ENCODE data around the gene KLHL24. TPM values are rescaled to one million over a fixed set of nuclear protein-coding genes. Genes with fewer than 3 reads are reported as not detected.

The KLHL24 gene
- total RNA-seq, 2 experiments from 2014 or later: 37.0 to 45.4 TPM

GRCh38 chr3:183711516-183711915 lies 76.1 kb downstream of the KLHL24 start:
- no peaks in the 10 kb centered on the region for H3K27me3 Mint-ChIP-seq
- peaks cover 2% of the 10 kb centered on the region for H3K4me1 Mint-ChIP-seq
- H3K27ac Mint-ChIP-seq: no peak overlapping the region
- peaks cover 5% of the 10 kb centered on the region for H3K36me3 Mint-ChIP-seq
- DNase-seq: no peak
- no peak for ATAC-seq (ENCODE audit: low read depth)
- POLR2A ChIA-PET: no interaction called here
- no peaks in the 10 kb centered on the region for H3K9me3 Mint-ChIP-seq
- H3K4me3 Mint-ChIP-seq: no peak overlapping the region

GRCh38 chr3:183714622-183715021 lies 79.2 kb downstream of the KLHL24 start:
- Mint-ChIP-seq H3K4me1 (peaks cover 3% of the 10 kb centered on the region), H3K9me3 (no peaks in the 10 kb centered on the region), H3K36me3 (peaks cover 13% of the 10 kb centered on the region), H3K4me3 (no peak overlapping the region), H3K27me3 (no peaks in the 10 kb centered on the region), H3K27ac (no peak overlapping the region)
- ATAC-seq (ENCODE audit: low read depth) (no peak), DNase-seq (no peak)
- POLR2A ChIA-PET: no interaction called here

DNA sequence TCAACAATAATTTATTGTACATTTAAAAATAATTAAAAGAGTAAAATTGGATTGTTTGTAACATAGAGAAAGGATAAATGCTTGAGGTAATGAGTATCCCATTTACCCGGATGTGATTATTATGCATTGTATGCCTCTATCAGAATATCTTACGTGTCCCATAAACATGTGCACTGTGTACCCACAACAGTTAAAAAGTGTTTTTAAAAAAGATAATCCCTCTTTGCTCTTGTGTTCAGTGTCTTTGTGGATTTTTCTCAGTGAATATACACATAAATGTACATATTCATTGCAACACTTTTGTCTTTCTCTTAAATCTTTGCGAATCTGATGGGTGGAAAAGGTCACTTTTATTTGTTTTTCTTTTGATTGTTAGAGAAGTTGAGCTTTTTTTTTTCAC lies 82.6 kb downstream of the KLHL24 start:
- DNase-seq (no peak), ATAC-seq (ENCODE audit: low read depth) (no peak)
- no peak overlapping the region for H3K27ac Mint-ChIP-seq
- POLR2A ChIA-PET: no interaction called here
- peaks cover 23% of the 10 kb centered on the region for H3K36me3 Mint-ChIP-seq
- H3K27me3 Mint-ChIP-seq: no peaks in the 10 kb centered on the region
- H3K4me1 Mint-ChIP-seq: peaks cover 7% of the 10 kb centered on the region
- no peaks in the 10 kb centered on the region for H3K9me3 Mint-ChIP-seq
- H3K4me3 Mint-ChIP-seq: no peak overlapping the region

DNA sequence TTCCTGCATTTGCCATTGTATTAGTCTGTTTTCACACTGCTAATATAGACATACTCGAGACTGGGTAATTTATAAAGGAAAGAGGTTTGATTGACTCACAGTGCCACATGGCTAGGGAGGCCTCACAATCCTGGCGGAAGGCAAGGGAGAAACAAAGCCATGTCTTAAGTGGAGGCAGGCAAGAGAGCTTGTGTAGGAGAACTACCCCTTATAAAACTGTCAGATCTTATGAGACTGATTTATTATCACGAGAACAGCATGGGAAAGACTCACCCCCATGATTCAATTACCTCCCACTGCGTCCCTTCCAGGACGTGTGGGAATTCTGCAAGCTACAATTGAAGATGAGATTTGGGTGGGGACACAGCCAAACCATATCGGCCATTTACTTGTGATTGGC lies 90.0 kb downstream of the KLHL24 start:
- Mint-ChIP-seq H3K4me3 (no peak overlapping the region), H3K36me3 (peaks cover 51% of the 10 kb centered on the region), H3K4me1 (peaks cover 3% of the 10 kb centered on the region), H3K27ac (no peak overlapping the region), H3K9me3 (no peaks in the 10 kb centered on the region), H3K27me3 (no peaks in the 10 kb centered on the region)
- POLR2A ChIA-PET: no interaction called here
- ATAC-seq (ENCODE audit: low read depth) (no peak), DNase-seq (no peak)

DNA sequence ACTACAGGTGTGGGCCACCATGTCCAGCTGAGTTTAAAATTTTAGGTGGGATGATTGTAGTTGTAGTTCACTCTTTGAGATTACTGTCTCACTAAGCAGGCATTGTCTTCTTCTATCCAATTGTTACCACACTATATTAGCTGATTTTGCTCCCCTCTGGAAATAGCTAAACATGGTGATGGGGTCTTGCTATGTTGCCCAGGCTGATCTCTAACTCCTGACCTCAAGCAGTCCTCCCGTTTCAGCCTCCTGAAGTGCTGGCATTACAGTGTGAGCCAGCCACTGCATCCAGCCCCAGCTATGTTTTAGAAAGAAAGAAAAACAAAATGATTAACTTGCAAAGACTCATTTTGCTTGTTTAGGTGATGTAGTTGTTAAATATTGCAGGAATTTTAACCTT lies 92.8 kb downstream of the KLHL24 start:
- H3K4me3 Mint-ChIP-seq: no peak overlapping the region
- no peaks in the 10 kb centered on the region for H3K9me3 Mint-ChIP-seq
- H3K27ac Mint-ChIP-seq: no peak overlapping the region
- POLR2A ChIA-PET: interaction anchor here (0.5 kb wide), 1 partner anchor 263 kb away, joined by 4 read pairs; no protein-coding TSS in a partner anchor
- H3K4me1 Mint-ChIP-seq: no peaks in the 10 kb centered on the region
- no peaks in the 10 kb centered on the region for H3K27me3 Mint-ChIP-seq
- peaks cover 45% of the 10 kb centered on the region for H3K36me3 Mint-ChIP-seq
- DNase-seq (no peak), ATAC-seq (ENCODE audit: low read depth) (no peak)

GRCh38 chr3:183730361-183730760 lies 94.9 kb downstream of the KLHL24 start:
- DNase-seq (no peak), ATAC-seq (ENCODE audit: low read depth) (no peak)
- H3K4me3 Mint-ChIP-seq: no peak overlapping the region
- no peaks in the 10 kb centered on the region for H3K4me1 Mint-ChIP-seq
- H3K9me3 Mint-ChIP-seq: no peaks in the 10 kb centered on the region
- POLR2A ChIA-PET: no interaction called here
- no peak overlapping the region for H3K27ac Mint-ChIP-seq
- no peaks in the 10 kb centered on the region for H3K27me3 Mint-ChIP-seq
- peaks cover 52% of the 10 kb centered on the region for H3K36me3 Mint-ChIP-seq

- Mint-ChIP-seq H3K27ac (no peak overlapping the region), H3K4me3 (no peak overlapping the region), H3K9me3 (no peaks in the 10 kb centered on the region), H3K27me3 (no peaks in the 10 kb centered on the region), H3K36me3 (peaks cover 49% of the 10 kb centered on the region), H3K4me1 (no peaks in the 10 kb centered on the region)
- DNase-seq (no peak), ATAC-seq (ENCODE audit: low read depth) (no peak)
- POLR2A ChIA-PET: no interaction called here
Measured at GRCh38 chr3:183731611-183732010, 96.2 kb downstream of the KLHL24 start.

GRCh38 chr3:183733553-183733952 lies 98.1 kb downstream of the KLHL24 start:
- no peak for ATAC-seq (ENCODE audit: low read depth)
- H3K9me3 Mint-ChIP-seq: no peaks in the 10 kb centered on the region
- H3K36me3 Mint-ChIP-seq: peaks cover 50% of the 10 kb centered on the region
- POLR2A ChIA-PET: no interaction called here
- no peak overlapping the region for H3K27ac Mint-ChIP-seq
- no peak overlapping the region for H3K4me3 Mint-ChIP-seq
- DNase-seq: no peak
- H3K4me1 Mint-ChIP-seq: no peaks in the 10 kb centered on the region
- H3K27me3 Mint-ChIP-seq: no peaks in the 10 kb centered on the region

Other genes with a start within 250 kb of the KLHL24 start
- gene MCF2L2, start 207.0 kb upstream of the KLHL24 start, total RNA-seq: 1 to 10 TPM; 6.5 to 8.2 TPM
- gene KLHL6, start 79.9 kb upstream of the KLHL24 start, total RNA-seq: 10 to 100 TPM; 34.1 to 36.9 TPM
- gene YEATS2, start 62.2 kb downstream of the KLHL24 start, total RNA-seq: 10 to 100 TPM; 49.7 to 52.7 TPM
- 1 to 10 TPM; 1.6 to 2.7 TPM for gene MAP6D1, start 190.0 kb downstream of the KLHL24 start, total RNA-seq
- gene PARL, start 249.3 kb downstream of the KLHL24 start, total RNA-seq: 10 to 100 TPM; 37.4 to 45.5 TPM

Measured in activated naive CD8-positive, alpha-beta T cell treated with anti-CD3 and anti-CD28 coated beads, Interleukin-2, amount 10 ng/mL, durations not matched to agents 7 days and 5 days (primary cell).